ENCODE results near the gene PARVB.

The PARVB gene

DNA sequence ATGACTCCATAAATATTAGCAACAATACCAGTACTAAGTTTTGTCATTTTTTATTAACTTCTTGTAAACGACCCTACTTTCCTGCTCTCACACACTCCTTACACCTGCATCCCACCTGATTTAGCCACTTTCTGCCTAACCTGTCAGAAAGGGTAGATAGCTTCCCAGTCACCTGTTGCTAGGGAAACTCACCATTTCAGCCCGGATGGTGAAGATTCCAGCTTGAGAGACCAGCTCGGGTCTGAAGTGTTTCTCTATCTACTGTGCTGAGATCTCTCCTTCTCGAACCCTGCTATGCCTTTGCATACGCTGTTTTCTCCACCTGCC, 156.6 kb downstream of the PARVB start, which contains the start of gene PARVG:
TSS of gene PARVG (plus strand) at position 220 of the 327 bp plus-strand sequence. CDS start 2,405 bp downstream, outside the sequence.
- no peak for TF ChIP-seq CTCF (IDR thresholded peaks at IDR 0.05; ENCODE audit: insufficient read depth, missing control alignments)
- FAIRE-seq (no peak), DNase-seq (ENCODE audit: insufficient read length, low spot score) (no peak)

GRCh38 chr22:44181033-44181911, 157.2 kb downstream of the PARVB start:
- FAIRE-seq (no peak), DNase-seq (ENCODE audit: insufficient read length, low spot score) (no peak)
- no peak for TF ChIP-seq CTCF (IDR thresholded peaks at IDR 0.05; ENCODE audit: insufficient read depth, missing control alignments)

DNA sequence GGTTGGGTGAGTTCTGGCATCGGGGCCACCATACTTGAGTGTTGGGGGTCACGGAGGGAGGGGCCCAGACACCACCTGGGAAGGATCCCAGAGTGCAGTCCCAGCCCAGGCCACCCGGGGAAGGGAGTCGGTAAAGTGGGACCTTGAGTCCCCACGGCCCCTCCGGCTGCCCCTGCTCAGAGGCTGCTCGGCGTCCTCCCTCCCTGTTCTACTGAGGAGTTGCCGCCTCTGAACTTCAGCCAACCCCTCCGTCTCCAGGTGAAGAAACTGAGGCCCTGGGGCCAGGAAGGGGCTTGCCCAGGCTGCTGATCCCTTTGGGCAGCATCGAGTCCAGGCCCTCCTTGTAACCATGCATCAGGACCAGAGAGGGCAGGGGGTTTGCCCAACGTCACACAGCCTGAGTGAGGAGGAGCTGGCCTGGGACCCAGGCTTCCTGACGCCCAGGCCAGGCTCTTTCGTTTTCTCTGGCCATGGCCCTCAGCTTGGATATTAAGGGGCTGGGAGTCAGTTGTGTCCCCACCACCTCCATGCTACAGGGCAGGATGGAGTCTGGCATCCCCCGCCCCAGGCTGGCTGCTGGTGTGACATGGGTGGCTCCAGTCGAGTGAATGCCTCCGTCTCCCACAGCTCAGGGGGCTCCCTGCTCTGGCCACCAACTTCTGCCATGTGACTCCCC, 157.9 kb downstream of the PARVB start:
- no peak for DNase-seq (ENCODE audit: insufficient read length, low spot score)
- TF ChIP-seq CTCF (IDR thresholded peaks at IDR 0.05; ENCODE audit: insufficient read depth, missing control alignments) = no peak
- FAIRE-seq = no peak

GRCh38 chr22:44182588-44183286, 158.6 kb downstream of the PARVB start:
- TF ChIP-seq CTCF (IDR thresholded peaks at IDR 0.05; ENCODE audit: insufficient read depth, missing control alignments) = no peak
- no peak for DNase-seq (ENCODE audit: insufficient read length, low spot score)
- FAIRE-seq = no peak

- TF ChIP-seq CTCF (IDR thresholded peaks at IDR 0.05; ENCODE audit: insufficient read depth, missing control alignments) = no peak
- DNase-seq (ENCODE audit: insufficient read length, low spot score) (no peak), FAIRE-seq (no peak)
These were observed 159.1 kb downstream of the PARVB start for GRCh38 chr22:44183287-44183588.

DNA sequence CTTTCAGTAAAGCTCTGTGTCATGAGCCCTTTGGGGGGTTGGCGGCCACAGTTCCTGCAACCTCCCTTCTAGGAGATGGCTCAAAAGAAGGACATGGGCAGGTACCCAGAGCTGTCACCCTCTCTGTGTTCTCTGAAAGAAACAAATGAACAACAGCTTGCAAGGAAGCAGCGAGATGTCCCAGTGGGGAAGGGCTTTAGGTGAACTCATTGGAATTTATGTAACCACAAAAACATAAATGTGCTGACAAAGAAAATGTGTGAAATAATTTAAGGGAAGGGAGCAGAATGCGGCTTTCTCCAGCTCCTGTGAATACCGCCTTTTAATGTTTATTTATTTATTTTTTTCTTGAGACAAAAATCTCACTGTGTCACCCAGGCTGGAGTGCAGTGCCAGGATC, 159.9 kb downstream of the PARVB start:
- FAIRE-seq = no peak

More for the DNA sequence above, 159.9 kb downstream of the PARVB start:
- DNase-seq (ENCODE audit: insufficient read length, low spot score) = no peak
- no peak for TF ChIP-seq CTCF (IDR thresholded peaks at IDR 0.05; ENCODE audit: insufficient read depth, missing control alignments)
